Adrenal gland (tissue), 12 donors: ENCODE results near the gene HHIPL1. TPM values are rescaled to one million over a fixed set of nuclear protein-coding genes. Genes with fewer than 3 reads are reported as not detected.

Experiments
- DNase-seq, 7 donors: peaks; one replicate each; pipeline ENCODE4 v3.0.0-alpha.2; 2019 to 2020
- H3K27ac ChIP-seq, 5 donors: fragments of 200-600 bp; sonication (generic) in 4 of 5; 1 replicate in 3 of 5; 2 replicates in 2 of 5; pipeline versions ENCODE4 v1.5.1 to v1.8.0; 2016 to 2020; ENCODE audit warnings: mild to moderate bottlenecking in 1 of 5
- H3K27me3 ChIP-seq: fragments of 200-600 bp; 2 replicates; pipeline ENCODE4 v1.8.0; 2021
- H3K36me3 ChIP-seq, 2 donors: fragments of 200-600 bp; replicated peaks in 1 of 2; 1 replicate in 1 of 2; 2 replicates in 1 of 2; pipeline versions ENCODE4 v1.5.1 to v1.8.0; 2018 to 2022
- H3K4me1 ChIP-seq, 2 donors: fragments of 200-600 bp; replicated peaks in 1 of 2; 1 replicate in 1 of 2; 2 replicates in 1 of 2; pipeline versions ENCODE4 v1.5.1 to v1.8.0; 2018 to 2021
- H3K4me3 ChIP-seq, 4 donors: fragments of 200-600 bp; sonication (generic) in 3 of 4; one replicate each; pipeline ENCODE4 v1.5.1; 2016 to 2018
- H3K9me3 ChIP-seq, 3 donors: fragments of 200-600 bp; sonication (generic) in 1 of 3; replicated peaks in 1 of 3; 1 replicate in 2 of 3; 2 replicates in 1 of 3; pipeline versions ENCODE4 v1.5.1 to v1.8.0; 2016 to 2021
- CTCF ChIP-seq, 6 experiments: fragments of 450-650 bp in 4 of 6; fragments of 200-600 bp in 2 of 6; sonication (generic) in 1 of 6; IDR thresholded peaks; 1 replicate in 5 of 6; 2 replicates in 1 of 6; pipeline versions ENCODE4 v1.5.1 to v1.8.0; 2016 to 2021; ENCODE audit warnings: antibody characterized with exemption in 6 of 6, mild to moderate bottlenecking in 2 of 6, moderate library complexity in 1 of 6
- POLR2A ChIP-seq, 2 donors: fragments of 450-650 bp; IDR thresholded peaks; one replicate each; pipeline ENCODE4 v1.6.1; 2017; ENCODE audit warnings: antibody characterized with exemption in 2 of 2, mild to moderate bottlenecking in 2 of 2, moderate library complexity in 1 of 2
- WGBS, 4 donors: extraction: QIAGEN DNeasy Blood & Tissue Kit in 2 of 4; methylation state at CpG; one replicate each; pipeline versions ENCODE4 v1.1.5 to v1.1.7; 2013 to 2017; 5-methylcytosine and 5-hydroxymethylcytosine counted together
- intact Hi-C, 2 donors: fragments of 100-400 bp; cut with DNase I; formaldehyde crosslinking; loops; one replicate each; pipeline versions ENCODE4 v1.14.1 to v1.15.0; 2022 to 2023
- polyA plus RNA-seq, 3 donors: library from polyadenylated mRNA; stranded (reverse); fragments of 200-250 nt in 2 of 3; fragments of 350-450 nt in 1 of 3; fragmentation: Illumina TruSeq in 1 of 3; extraction: RNeasy Lipid Tissue Mini Kit (QIAGEN cat#74804) in 1 of 3; gene quantifications; one replicate each; pipeline ENCODE4 v1.2.3, GENCODE V29; 2013 to 2014
- total RNA-seq, 9 donors: library from RNA; depleted of rRNA in 4 of 9; stranded (reverse); fragments of >200 nt in 4 of 9; fragments of 120-200 nt in 1 of 9; fragmentation: NEBNext Ultra II Directional in 1 of 9; extraction: Animal tissue kit (Norgen Biotek cat#: 25700) in 1 of 9; gene quantifications; one replicate each; pipeline versions ENCODE4 v1.1.0 to v1.2.4, GENCODE V29; 2013 to 2023
- donor health status: healthy with polysubstance abuse.
- donor health status: Bipolar disorder and iron deficiency.
- donor health status: DM: yes; HTN: yes; CAD: no.
- donor health status: DM: no; HTN: no; CAD: no.
- donor health status: DM: no; HTN: no; CAD: no.
- donor health status: DM: yes; HTN: yes; CAD: no.

Gene HHIPL1
- total and polyA plus RNA-seq, 12 donors: 0.20 to 2.9 (median 1.3) TPM

GRCh38 chr14:99713972-99714371 is 69.0 kb downstream of the HHIPL1 start:
- DNase-seq: no peak
- Histone ChIP-seq H3K4me3 (no peak overlapping the region), H3K36me3 (no peaks in the 10 kb centered on the region), H3K4me1 (no peaks in the 10 kb centered on the region), H3K9me3 (no peaks in the 10 kb centered on the region), H3K27me3 (no peaks in the 10 kb centered on the region), H3K27ac (no peak overlapping the region)
- 85 to 90% (median 87%) methylated on average over 3 of the region's 3 CpGs for WGBS, 4 donors
- intact Hi-C loops: no loop called here
- TF ChIP-seq CTCF (IDR thresholded peaks at IDR 0.05) (no peak), POLR2A (IDR thresholded peaks at IDR 0.05) (no peak)

- Histone ChIP-seq H3K4me1 (no peaks in the 10 kb centered on the region), H3K27ac (no peak overlapping the region), H3K36me3 (no peaks in the 10 kb centered on the region), H3K27me3 (no peaks in the 10 kb centered on the region), H3K4me3 (no peak overlapping the region), H3K9me3 (no peaks in the 10 kb centered on the region)
- DNase-seq: no peak
- TF ChIP-seq POLR2A (IDR thresholded peaks at IDR 0.05) (no peak), CTCF (IDR thresholded peaks at IDR 0.05) (no peak)
- WGBS, 4 donors: 62 to 82% (median 77%) methylated on average over 23 to 24 of the region's 24 CpGs
- intact Hi-C loops: no loop called here
Measured at GRCh38 chr14:99715266-99716000, 70.5 kb downstream of the HHIPL1 start.

GRCh38 chr14:99716091-99716849 is 71.3 kb downstream of the HHIPL1 start:
- intact Hi-C loops: no loop called here
- Histone ChIP-seq H3K27me3 (no peaks in the 10 kb centered on the region), H3K9me3 (no peaks in the 10 kb centered on the region), H3K36me3 (no peaks in the 10 kb centered on the region), H3K4me1 (no peaks in the 10 kb centered on the region), H3K27ac (no peak overlapping the region), H3K4me3 (no peak overlapping the region)
- 79 to 90% (median 87%) methylated on average over 8 to 10 of the region's 10 CpGs for WGBS, 4 donors
- DNase-seq: no peak
- no peak for TF ChIP-seq CTCF (IDR thresholded peaks at IDR 0.05)
- no peak for TF ChIP-seq POLR2A (IDR thresholded peaks at IDR 0.05)

- 88 to 94% (median 91%) methylated on average over 12 to 14 of the region's 14 CpGs for WGBS, 4 donors
- H3K4me1 ChIP-seq: no peaks in the 10 kb centered on the region
- H3K27ac ChIP-seq: no peak overlapping the region
- TF ChIP-seq CTCF (IDR thresholded peaks at IDR 0.05): no peak
- no peaks in the 10 kb centered on the region for H3K27me3 ChIP-seq
- DNase-seq: no peak
- H3K9me3 ChIP-seq: no peaks in the 10 kb centered on the region
- no peak overlapping the region for H3K4me3 ChIP-seq
- H3K36me3 ChIP-seq: no peaks in the 10 kb centered on the region
- intact Hi-C loops: no loop called here
Measured at GRCh38 chr14:99716850-99717681, 72.1 kb downstream of the HHIPL1 start.
